HG03442 (cell line): Measurements from ENCODE around the gene BICD1.
"Not testable (repeated sequence)": the region's sequence is repeated elsewhere in the genome, so short reads cannot be mapped to it uniquely, and the experiment has no call there.

Experiments used
- ATAC-seq: cut with Tn5 transposase; IDR thresholded peaks from one replicate; pipeline ENCODE4 v1.9.1; 2021; ENCODE audit warnings: mild to moderate bottlenecking, moderate library complexity; ENCODE audit not compliant: unreplicated experiment

Gene BICD1

DNA sequence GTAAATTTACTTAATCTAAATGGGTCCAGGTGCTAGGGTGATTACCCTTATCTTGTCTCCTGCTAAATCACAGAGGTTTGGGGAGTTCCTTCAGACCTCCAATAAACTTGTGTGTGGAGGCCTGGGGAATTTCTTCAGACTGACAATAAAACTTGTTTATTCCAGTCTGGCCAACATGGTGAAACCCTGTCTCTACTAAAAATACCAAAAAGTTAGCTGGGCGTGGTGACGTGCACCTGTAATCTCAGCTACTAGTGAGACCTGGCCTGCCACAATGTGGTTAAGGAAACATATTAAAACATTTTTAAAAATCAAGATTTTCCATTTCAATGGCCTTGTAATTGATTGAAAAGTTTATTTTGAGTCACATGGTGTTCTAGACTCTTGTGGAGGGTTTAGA, 165.8 kb downstream of the BICD1 start:
- ATAC-seq, result no peak

DNA sequence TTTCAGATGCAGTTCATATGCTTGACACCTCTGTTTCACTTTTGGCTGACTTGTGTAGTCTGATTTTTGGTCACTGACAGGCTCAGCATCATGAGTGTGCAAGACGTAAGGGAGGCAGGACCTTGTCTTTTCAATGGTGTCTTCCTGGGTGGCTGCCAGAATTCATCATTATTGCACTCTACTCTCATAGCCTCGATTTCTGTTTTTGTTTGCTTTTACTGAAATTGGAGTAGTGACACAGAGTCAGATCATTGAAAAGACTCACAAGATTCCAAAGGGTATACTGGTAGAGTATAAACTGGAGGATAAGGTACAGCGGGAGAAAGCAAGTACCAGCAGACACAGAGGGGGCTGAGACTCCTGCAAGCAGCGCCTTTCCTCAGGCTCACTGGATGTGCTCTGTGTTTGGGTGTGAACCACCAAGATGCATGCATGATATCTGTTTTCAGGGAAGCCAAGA, 166.4 kb downstream of the BICD1 start:
- ATAC-seq, result peak; percentile 60

DNA sequence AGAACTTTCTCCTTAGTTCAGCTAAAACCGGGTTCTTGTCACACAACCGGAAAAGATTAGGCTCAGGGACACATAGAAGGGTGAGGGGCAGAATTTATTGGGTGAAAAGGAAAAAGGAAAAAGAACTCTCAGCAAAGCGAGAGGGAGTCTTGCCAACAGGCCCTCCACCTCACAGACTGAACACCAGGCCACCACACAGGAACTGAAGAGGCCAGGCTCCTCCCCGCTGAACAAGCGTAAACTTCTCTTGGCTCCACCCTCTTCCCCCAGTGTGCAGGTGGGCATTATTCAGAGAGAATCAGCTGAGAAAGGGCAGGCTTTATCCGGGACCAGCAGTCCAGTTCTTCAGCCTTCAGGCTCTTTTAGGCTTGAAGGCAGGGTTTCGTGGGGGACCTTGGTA, 167.1 kb downstream of the BICD1 start:
- peak; percentile 84 for ATAC-seq

GRCh38 chr12:32274665-32275064, 168.0 kb downstream of the BICD1 start:
- no peak for ATAC-seq

DNA sequence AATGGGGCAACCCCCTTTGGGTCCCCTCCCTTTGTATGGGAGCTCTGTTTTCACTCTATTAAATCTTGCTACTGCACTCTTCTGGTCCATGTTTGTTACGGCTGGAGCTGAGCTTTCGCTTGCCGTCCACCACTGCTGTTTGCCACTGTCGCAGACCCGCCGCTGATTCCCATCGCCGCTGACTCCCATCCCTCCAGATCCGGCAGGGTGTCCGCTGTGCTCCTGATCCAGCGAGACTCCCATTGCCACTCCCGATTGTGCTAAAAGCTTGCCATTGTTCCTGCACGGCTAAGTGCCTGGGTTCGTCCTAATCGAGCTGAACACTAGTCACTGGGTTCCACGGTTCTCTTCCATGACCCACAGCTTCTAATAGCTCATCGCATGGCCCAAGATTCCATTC, 168.9 kb downstream of the BICD1 start:
- not testable (repeated sequence) for ATAC-seq

DNA sequence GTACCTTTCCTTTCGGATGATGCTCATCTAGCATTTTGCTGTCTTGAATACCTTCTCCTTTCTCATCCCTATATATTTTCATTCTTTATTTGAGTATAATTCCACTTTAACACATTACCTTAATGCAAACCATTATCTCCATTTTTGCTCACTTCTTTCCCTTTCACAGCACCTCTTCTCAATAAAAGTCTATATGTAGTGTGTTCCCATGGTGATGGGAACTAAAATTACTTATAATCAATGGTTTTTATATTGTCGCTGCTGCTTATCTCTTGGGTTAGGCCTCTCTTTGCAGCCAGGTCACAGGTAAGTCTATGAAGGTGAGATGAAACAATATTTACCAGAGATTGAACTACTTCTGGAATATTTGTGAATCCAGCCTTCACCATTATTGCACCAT, 171.1 kb downstream of the BICD1 start:
- ATAC-seq, result no peak

- ATAC-seq, result no peak
Measured at GRCh38 chr12:32281098-32281497, 174.5 kb downstream of the BICD1 start.

DNA sequence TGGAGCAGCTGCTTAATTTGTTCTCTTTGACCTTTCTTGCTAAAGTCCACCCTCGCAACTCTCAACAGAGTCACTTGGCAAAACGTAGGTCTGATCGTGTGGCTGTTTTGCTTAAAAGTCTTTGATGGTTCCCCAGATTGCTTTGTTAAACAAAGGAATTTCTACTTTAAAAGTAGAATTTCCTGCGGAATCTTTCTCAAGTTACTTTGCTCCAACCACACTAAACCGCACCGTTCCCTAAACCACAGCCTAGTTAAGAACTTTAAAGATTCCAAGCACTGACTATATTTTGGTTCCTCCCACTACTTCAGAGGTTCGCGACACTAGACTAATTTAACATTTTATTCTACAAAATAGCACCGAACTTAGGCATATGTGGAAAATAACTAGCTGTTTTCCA, 177.9 kb downstream of the BICD1 start:
- ATAC-seq, result no peak

GRCh38 chr12:32285021-32285420, 178.4 kb downstream of the BICD1 start:
- no peak for ATAC-seq

- no peak for ATAC-seq
Measured at GRCh38 chr12:32285489-32285888, 178.8 kb downstream of the BICD1 start.

DNA sequence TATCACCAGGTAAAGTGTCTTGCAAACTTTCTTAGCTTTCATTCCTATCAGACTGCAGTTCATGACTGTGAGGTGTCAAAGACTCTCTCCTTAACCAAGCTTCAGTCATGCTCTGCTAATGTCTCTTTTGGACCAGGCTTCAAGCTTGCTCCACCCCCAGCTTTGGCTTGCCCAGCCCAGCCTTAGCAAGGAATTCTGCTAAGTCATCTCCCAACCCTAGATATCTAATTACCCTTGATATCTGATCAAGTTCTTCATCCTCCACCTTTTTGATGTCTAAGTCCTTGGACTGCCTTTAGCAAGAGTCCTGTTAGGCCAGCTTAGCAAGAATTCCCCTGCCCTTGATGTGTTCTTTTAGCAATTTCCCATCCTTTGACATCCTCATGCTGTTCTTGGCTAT, 183.8 kb downstream of the BICD1 start:
- ATAC-seq, result no peak

GRCh38 chr12:32292151-32292550, 185.5 kb downstream of the BICD1 start:
- no peak for ATAC-seq

GRCh38 chr12:32293808-32294419, 187.3 kb downstream of the BICD1 start:
- ATAC-seq, result no peak

- no peak for ATAC-seq
Measured at GRCh38 chr12:32296567-32296966, 189.9 kb downstream of the BICD1 start.

- ATAC-seq, result no peak
Measured at GRCh38 chr12:32298917-32299316, 192.3 kb downstream of the BICD1 start.

DNA sequence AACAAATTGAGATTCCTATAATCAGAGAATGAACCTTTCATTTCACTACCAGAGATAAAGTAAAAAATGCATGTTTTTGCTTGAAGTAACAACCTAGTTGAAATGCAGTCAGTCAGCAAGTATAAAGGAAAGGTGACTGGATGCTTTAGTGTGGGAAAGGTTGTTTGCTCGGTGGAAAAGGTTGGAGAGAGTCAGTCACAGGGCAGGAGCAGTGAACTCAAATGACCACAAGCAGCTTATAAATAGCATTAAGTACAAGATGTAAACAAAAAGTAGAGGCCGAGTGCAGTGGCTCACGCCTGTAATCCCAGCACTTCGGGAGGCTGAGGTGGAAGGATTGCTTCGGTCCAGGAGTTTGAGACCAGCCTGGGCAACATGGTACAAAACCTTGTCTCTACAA, 194.6 kb downstream of the BICD1 start:
- ATAC-seq, result no peak

GRCh38 chr12:32302218-32303173, 195.8 kb downstream of the BICD1 start:
- peak; percentile 88 for ATAC-seq

GRCh38 chr12:32303174-32303549, 196.5 kb downstream of the BICD1 start:
- no peak for ATAC-seq

DNA sequence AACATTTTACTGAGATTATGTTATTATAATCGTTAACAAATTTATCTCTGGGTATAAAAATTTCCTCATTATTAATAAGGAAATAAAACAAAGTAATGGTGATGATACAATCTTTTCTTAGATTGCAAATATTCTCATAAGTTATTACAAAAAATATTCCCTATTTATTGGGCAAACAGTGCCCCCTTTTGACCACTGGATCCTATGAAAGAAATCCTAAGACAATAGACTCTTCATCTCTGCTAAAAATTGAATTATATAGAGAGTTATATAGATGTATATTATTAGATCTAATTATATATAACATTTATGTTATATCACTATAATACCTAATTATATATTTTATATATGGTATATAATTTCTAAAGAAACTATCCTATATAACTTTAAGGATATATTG, 198.5 kb downstream of the BICD1 start:
- ATAC-seq, result no peak

DNA sequence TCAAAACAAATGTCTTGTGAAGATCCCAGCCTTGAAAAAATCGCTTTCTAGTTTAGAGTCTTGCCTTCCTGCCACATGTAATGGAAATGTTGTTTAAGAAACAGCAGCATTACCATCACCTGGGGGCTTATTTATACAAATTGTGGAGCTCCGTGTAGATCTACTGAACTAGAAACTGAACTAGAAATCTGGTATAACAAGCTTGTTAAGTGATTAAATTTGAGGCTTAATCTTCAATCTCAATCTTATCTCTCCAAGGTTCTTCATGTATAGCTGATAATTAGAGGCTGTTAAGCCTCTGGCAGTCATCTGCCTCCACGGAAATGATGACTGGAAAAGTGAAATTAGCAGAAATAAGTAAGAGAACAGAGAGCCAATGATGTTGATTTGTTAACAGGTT, 200.7 kb downstream of the BICD1 start:
- ATAC-seq, result no peak

- no peak for ATAC-seq
Measured at GRCh38 chr12:32309811-32310736, 203.4 kb downstream of the BICD1 start.
